HepG2 (cell line): ENCODE results near the gene MTA2. TPM values are rescaled to one million over a fixed set of nuclear protein-coding genes. Genes with fewer than 3 reads are reported as not detected.

ENCODE experiments used
- HIC2 ChIP-seq: sonication (generic); formaldehyde crosslinking; IDR thresholded peaks from 2 replicates; pipeline ENCODE4 v1.9.0; 2022; ENCODE audit warnings: low read depth, missing genetic modification reagents
- IKZF4 ChIP-seq: sonication (generic); formaldehyde crosslinking; IDR thresholded peaks from 2 replicates; pipeline ENCODE4 v1.5.1; 2020; ENCODE audit warnings: borderline replicate concordance, mild to moderate bottlenecking, low read depth, missing genetic modification reagents; ENCODE audit errors: not compliant biosample characterization
- REST ChIP-seq, 2 experiments: IDR thresholded peaks; 2 replicates each; pipeline ENCODE4 v1.6.1; 2011 to 2012; ENCODE audit warnings: low read length in 2 of 2, borderline replicate concordance in 1 of 2, low read depth in 1 of 2, mild to moderate bottlenecking in 1 of 2, moderate library complexity in 1 of 2
- TAF1 ChIP-seq: sonication (generic); formaldehyde crosslinking; IDR thresholded peaks from 2 replicates; pipeline ENCODE4 v1.4.0; 2020; ENCODE audit warnings: missing genetic modification reagents
- ZBTB21 ChIP-seq: sonication (generic); formaldehyde crosslinking; IDR thresholded peaks from 2 replicates; pipeline ENCODE4 v1.4.0; 2020; ENCODE audit warnings: missing genetic modification reagents
- ZNF264 ChIP-seq: sonication (generic); formaldehyde crosslinking; IDR thresholded peaks from 2 replicates; pipeline ENCODE4 v1.4.0; 2020; ENCODE audit warnings: missing genetic modification reagents
- ZNF318 ChIP-seq: sonication (generic); formaldehyde crosslinking; IDR thresholded peaks from 2 replicates; pipeline ENCODE4 v1.4.0; 2020; ENCODE audit warnings: mild to moderate bottlenecking, missing genetic modification reagents
- ZNF337 ChIP-seq: sonication (generic); formaldehyde crosslinking; IDR thresholded peaks from 2 replicates; pipeline ENCODE4 v1.5.1; 2020; ENCODE audit warnings: missing genetic modification reagents, low read depth, mild to moderate bottlenecking, borderline replicate concordance
- ZNF609 ChIP-seq: sonication (generic); formaldehyde crosslinking; IDR thresholded peaks from 2 replicates; pipeline ENCODE4 v1.4.0; 2020; ENCODE audit warnings: mild to moderate bottlenecking, missing genetic modification reagents, borderline replicate concordance
- polyA plus RNA-seq, 8 experiments: library from polyadenylated mRNA; depleted of rRNA in 3 of 8; stranded (reverse) in 7 of 8; unstranded in 1 of 8; fragments of >200 nt; fragmentation: Illumina TruSeq in 4 of 8; extraction: Trizol in 4 of 8; gene quantifications; 2 replicates each; pipeline versions ENCODE4 v1.2.1 to v1.2.3, GENCODE V29; 2011 to 2016; ENCODE audit warnings: low read depth in 4 of 8, missing spikeins in 1 of 8, mixed read lengths in 1 of 8; ENCODE audit not compliant: insufficient read depth in 1 of 8
- total RNA-seq, 5 experiments: library from RNA; depleted of rRNA; stranded (reverse); fragments of >200 nt; fragmentation: Illumina TruSeq; extraction: Trizol; gene quantifications; 2 replicates each; pipeline ENCODE4 v1.2.3, GENCODE V29; 2016; ENCODE audit warnings: low read depth in 1 of 5

The MTA2 gene
- total and polyA plus RNA-seq, 2 of the 13 experiments (the other 11 are each of a cell fraction or from before 2014, with no cell fraction given) = 14.0 to 70.0 TPM

- TF ChIP-seq ZNF318 (CRISPR knock-in tag) = no peak
- TF ChIP-seq IKZF4 (CRISPR knock-in tag) = no peak
- TF ChIP-seq ZNF264 = no peak
- no peak for TF ChIP-seq ZNF337 (CRISPR knock-in tag)
- no peak for TF ChIP-seq ZBTB21
- no peak for TF ChIP-seq TAF1 (CRISPR knock-in tag)
- TF ChIP-seq REST (IDR thresholded peaks at IDR 0.05; ENCODE audit: borderline replicate concordance in 1 of 2, low read depth in 1 of 2, low read length in 2 of 2) = no peak
- peak; percentile 26; the same call in 1 of the 2 replicates for TF ChIP-seq HIC2 (CRISPR knock-in tag)
- TF ChIP-seq ZNF609 (CRISPR knock-in tag) = peak; percentile 36; the same call in 1 of the 2 replicates
Observed at GRCh38 chr11:62560566-62561103, 41.0 kb downstream of the MTA2 start (continued).
